Activated CD8-positive, alpha-beta memory T cell treated with anti-CD3 and anti-CD28 coated beads, Interleukin-2, amount 10 ng/mL, durations not matched to agents 7 days and 5 days (primary cell): ENCODE measurements around the gene MRTO4. TPM values are rescaled to one million over a fixed set of nuclear protein-coding genes. Genes with fewer than 3 reads are reported as not detected.
"Not testable (repeated sequence)": the region's sequence is repeated elsewhere in the genome, so short reads cannot be mapped to it uniquely, and the experiment has no call there.

Source experiments
- ATAC-seq: fragments of 150-1000 bp; cut with Tn5 transposase; one replicate; pipeline ENCODE4 v1.10.0; 2021; ENCODE audit warnings: moderate library complexity
- CTCF ChIA-PET: fragments of 350-600 bp; sonication (Branson Sonifier 250); formaldehyde crosslinking; loops from one replicate; lab custom pipeline; 2021; ENCODE audit warnings: antibody characterized with exemption; lab: Charles Lee
- DNase-seq: peaks from one replicate; pipeline ENCODE4 v3.0.0-alpha.2; 2020
- H3K27ac Mint-ChIP-seq: one replicate; pipeline ENCODE4 v1.8.0; 2021; ENCODE audit warnings: mild to moderate bottlenecking, mixed read lengths
- H3K27me3 Mint-ChIP-seq: one replicate; pipeline ENCODE4 v1.8.0; 2021; ENCODE audit warnings: mixed read lengths
- H3K36me3 Mint-ChIP-seq: one replicate; pipeline ENCODE4 v1.8.0; 2021; ENCODE audit warnings: mild to moderate bottlenecking, mixed read lengths
- H3K4me1 Mint-ChIP-seq: one replicate; pipeline ENCODE4 v1.8.0; 2021; ENCODE audit warnings: mixed read lengths
- H3K4me3 Mint-ChIP-seq: one replicate; pipeline ENCODE4 v1.8.0; 2021; ENCODE audit warnings: mild to moderate bottlenecking, moderate library complexity, mixed read lengths
- H3K9me3 Mint-ChIP-seq: one replicate; pipeline ENCODE4 v1.8.0; 2022; ENCODE audit warnings: low read depth, mixed read lengths
- total RNA-seq, 2 experiments: library from RNA; stranded (reverse); gene quantifications; one replicate each; pipeline ENCODE4 v1.2.3, GENCODE V29; 2021

MRTO4 gene
- total RNA-seq, 2 experiments from 2014 or later, result 36.2 to 59.3 TPM

DNA sequence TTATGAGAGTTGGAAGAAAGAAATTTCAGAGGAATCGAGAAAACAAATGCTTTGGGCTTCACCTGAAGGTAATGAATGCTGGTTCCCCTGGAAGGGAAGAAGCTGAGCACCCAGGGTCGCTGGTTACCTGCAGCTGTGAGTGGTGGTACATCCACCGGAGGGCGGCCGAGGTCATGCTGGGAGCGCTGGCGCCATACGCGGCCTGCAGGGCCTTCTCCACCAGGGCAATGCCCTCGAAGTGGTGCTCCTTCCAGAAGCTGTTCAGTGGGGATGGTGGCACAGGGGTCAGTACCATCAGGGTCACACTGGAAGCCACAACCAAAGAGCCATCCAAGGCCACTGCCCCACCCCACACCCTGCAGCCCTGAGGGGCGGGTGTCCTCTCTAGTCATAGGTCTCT is 16.8 kb downstream of the MRTO4 start:
- no peak overlapping the region for H3K4me3 Mint-ChIP-seq
- no peaks in the 10 kb centered on the region for H3K9me3 Mint-ChIP-seq
- H3K4me1 Mint-ChIP-seq, result no peaks in the 10 kb centered on the region
- DNase-seq (no peak), ATAC-seq (no peak)
- peaks cover 2% of the 10 kb centered on the region for H3K36me3 Mint-ChIP-seq
- no peak overlapping the region for H3K27ac Mint-ChIP-seq
- CTCF ChIA-PET, result interaction anchor here (0.7 kb wide), 1 partner anchor 902 kb away, joined by 3 read pairs; no protein-coding TSS in a partner anchor
- H3K27me3 Mint-ChIP-seq, result peaks cover 13% of the 10 kb centered on the region

DNA sequence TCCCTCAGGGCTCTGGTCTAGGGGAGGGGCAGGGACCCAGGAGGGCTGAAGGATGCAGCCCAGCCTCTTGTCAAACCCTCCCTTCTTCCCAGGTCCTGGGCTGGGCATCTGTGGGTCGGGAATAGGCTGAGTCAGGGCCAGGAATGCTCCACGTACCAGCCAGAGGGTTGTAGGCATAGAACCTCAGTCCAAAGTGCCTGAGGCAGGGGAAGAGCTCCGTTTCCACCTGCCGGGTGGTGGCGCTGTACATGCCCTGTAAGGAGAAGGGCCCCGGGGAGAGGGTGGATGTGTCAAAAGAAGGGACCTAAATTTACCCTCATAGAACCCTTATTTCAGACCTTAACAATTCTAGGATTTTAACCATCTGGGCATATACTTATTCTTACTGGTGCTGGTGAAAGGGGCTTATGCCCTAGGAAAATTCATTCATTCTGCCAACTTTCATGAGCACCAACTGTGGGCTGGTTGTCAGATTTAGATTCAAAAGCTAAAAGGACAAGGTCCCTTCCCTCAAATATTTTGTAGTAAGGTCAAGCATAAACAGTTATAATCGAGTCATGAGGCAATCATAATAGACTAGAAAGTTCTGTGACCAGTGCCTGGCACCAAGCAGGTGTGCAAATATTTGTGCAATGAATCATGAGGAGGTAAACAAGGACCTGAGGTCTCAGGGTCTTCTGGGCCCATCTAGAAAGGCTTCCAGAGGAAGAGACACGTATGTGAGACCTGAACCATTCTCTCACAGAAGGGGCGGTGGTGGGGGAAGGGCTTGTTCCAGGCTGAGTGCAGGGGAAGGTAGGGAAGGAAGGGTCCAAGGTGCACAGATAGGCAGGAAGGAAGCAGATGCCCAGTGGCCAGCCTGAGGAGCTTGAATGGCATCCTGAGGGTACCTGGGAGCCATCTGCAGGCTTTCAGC is 18.1 kb downstream of the MRTO4 start:
- H3K4me1 Mint-ChIP-seq, H3K27ac Mint-ChIP-seq, H3K9me3 Mint-ChIP-seq, H3K36me3 Mint-ChIP-seq, ATAC-seq, H3K4me3 Mint-ChIP-seq, CTCF ChIA-PET, DNase-seq: not testable (repeated sequence)
- H3K27me3 Mint-ChIP-seq, result peaks cover 20% of the 10 kb centered on the region

DNA sequence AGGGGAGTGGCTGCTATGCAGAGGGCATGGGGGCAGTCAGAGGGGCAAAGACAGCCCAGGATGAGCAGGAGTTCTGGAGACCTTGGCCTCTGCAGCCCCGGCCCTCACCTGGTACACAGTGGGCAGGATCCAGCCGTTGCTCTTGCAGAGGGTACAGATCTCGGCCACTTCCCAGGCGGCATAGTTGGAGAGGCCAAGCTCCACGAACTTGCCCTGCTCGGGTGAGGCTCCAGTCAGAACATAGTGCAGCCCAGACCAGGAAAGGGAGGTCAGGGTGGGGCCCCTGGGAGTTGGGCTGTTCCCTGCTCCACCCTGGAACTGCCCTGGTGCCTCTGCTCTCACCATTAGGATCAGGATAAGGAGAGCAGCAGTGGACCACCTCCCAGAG is 18.7 kb downstream of the MRTO4 start:
- ATAC-seq, DNase-seq, CTCF ChIA-PET, H3K27ac Mint-ChIP-seq, H3K4me1 Mint-ChIP-seq, H3K9me3 Mint-ChIP-seq, H3K4me3 Mint-ChIP-seq, H3K36me3 Mint-ChIP-seq: not testable (repeated sequence)
- H3K27me3 Mint-ChIP-seq, result peaks cover 20% of the 10 kb centered on the region

DNA sequence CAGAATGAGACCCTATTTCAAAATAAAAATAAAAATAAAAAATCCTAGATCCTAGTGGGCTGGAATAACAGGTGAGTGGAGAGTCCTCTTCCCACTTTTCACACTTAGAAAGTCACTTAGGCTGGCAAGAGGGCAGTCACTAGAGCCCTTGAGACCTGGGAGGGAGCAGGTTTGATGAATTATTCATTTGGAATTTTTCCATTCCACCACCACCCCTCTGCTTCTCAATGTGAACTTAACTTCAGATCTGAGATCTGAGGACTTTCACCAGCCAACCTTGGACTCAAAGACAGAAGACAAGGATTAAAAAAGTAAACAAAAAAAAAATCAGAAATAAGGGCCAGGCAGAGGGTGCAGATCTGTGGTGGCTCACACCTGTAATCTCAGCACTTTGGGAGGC is 20.5 kb downstream of the MRTO4 start:
- Mint-ChIP-seq H3K4me1 (peaks cover 2% of the 10 kb centered on the region), H3K27ac (no peak overlapping the region), H3K9me3 (peaks cover 6% of the 10 kb centered on the region), H3K4me3 (no peak overlapping the region), H3K27me3 (peaks cover 25% of the 10 kb centered on the region), H3K36me3 (peaks cover 6% of the 10 kb centered on the region)
- CTCF ChIA-PET, result no interaction called here
- ATAC-seq (no peak), DNase-seq (no peak)

DNA sequence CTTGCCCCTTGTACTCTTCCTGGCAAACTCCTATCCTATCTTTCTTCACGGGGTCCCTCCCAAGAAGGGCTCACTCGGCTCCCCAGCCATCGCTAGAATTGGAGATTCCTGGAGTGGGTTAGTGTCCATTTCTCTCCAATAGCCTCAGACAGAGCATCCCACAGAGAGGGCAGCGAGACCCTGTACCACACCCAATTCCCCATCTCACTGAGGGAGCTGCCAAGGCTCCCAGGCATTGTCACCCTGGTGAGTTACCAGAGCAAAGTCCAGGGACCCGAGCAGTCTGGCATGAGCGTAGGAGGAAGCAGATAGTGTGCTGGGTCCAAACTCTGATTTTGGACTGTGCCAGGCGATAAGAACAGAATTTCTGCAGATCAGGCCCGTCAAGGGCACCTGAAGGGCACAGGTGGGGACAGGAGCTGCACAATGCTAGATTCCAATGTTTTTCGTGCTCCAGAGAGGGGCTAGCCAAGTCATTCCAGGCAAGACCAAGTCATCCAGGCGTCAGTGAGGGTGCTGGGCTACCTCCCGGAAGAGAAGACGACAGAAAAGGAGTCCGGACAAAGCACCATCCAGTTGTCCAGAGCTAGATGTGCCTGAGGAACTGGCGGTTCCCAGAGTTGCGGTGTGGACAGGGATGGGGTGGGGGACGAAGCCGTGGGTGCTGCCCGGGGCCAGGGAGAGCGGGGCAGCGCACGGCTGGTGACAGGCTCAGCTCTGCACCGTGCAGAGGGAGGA is 21.7 kb downstream of the MRTO4 start:
- peaks cover 6% of the 10 kb centered on the region for H3K36me3 Mint-ChIP-seq
- no peak overlapping the region for H3K27ac Mint-ChIP-seq
- peaks cover 25% of the 10 kb centered on the region for H3K27me3 Mint-ChIP-seq
- H3K4me1 Mint-ChIP-seq, result peaks cover 2% of the 10 kb centered on the region
- ATAC-seq, result no peak
- no peak overlapping the region for H3K4me3 Mint-ChIP-seq
- CTCF ChIA-PET, result no interaction called here
- peaks cover 6% of the 10 kb centered on the region for H3K9me3 Mint-ChIP-seq
- DNase-seq, result no peak

DNA sequence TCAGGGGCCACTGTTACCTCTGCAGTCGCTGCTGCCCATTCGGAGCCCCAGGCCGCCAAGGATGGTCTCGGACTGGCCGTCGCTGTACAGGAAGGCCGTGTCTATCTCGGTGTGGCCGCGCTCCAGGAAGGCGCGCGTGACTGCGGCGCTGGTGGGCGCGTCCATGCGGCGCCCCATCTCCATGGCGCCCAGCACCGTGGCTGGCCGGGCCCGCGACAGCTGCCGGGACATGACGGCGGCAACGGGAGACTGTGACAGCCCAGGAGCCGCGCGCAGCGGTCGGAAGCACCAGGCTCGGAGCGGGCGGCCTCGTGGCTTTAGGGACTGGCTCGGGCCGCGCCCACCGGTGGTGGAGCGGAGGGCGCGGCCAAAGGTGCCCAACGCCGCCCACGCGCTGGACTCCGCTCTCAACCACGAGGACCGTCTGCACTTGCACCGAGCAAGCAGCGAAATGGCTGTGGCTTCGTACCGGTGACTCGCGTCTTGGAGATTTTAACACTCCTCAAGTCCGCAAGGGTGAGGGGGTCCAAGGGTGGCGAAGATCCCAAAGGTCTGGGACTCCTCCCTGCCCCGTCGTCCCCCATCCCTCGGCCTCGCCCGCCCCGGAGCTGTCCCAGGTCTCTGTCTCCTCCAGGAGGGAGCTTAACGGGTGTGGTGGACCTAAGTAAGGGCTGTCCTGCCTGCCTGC is 22.4 kb downstream of the MRTO4 start:
- CTCF ChIA-PET, result not testable (repeated sequence)
- peaks cover 25% of the 10 kb centered on the region for H3K27me3 Mint-ChIP-seq

DNA sequence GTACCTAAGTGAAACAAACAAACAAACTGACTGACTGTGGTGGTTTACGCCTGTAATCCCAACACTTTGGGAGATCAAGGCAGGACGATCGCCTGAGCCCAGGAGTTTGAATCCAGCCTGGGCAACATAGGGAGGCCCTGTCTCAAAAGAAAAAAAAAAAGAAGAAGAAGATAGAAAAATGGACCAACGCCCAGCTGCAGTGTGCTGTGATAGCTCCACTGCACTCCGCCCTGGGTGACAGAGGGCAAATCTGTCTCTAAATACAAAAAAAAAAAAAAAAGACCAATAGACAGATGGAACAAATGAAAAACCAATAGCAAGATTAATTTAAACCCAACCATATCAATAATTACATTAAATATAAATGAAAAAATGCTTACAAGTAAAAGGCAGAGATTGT is 23.0 kb downstream of the MRTO4 start:
- H3K4me1 Mint-ChIP-seq, result peaks cover 2% of the 10 kb centered on the region
- H3K9me3 Mint-ChIP-seq, result peaks cover 6% of the 10 kb centered on the region
- no peak overlapping the region for H3K27ac Mint-ChIP-seq
- no peak overlapping the region for H3K4me3 Mint-ChIP-seq
- peaks cover 25% of the 10 kb centered on the region for H3K27me3 Mint-ChIP-seq
- CTCF ChIA-PET, result no interaction called here
- DNase-seq (no peak), ATAC-seq (no peak)
- peaks cover 6% of the 10 kb centered on the region for H3K36me3 Mint-ChIP-seq

More for the DNA sequence above, 22.4 kb downstream of the MRTO4 start:
- not testable (repeated sequence) for ATAC-seq, H3K9me3 Mint-ChIP-seq, H3K4me3 Mint-ChIP-seq, H3K27ac Mint-ChIP-seq, H3K4me1 Mint-ChIP-seq, DNase-seq, H3K36me3 Mint-ChIP-seq

DNA sequence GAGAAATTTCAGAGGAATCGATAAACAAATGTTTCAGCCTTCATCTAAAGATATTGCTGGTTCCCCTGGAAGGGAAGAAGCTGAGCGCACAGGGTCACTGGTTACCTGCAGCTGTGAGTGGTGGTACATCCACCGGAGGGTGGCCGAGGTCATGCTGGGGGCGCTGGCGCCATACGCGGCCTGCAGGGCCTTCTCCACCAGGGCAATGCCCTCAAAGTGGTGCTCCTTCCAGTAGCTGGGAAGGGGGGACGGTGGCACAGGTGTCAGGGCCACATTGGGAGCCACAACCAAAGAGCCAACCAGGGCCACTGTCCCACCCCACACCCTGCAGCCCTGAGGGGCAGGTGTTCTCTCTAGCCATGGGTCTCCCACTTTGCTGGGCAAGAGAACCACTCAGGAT is 32.3 kb downstream of the MRTO4 start:
- peaks cover 3% of the 10 kb centered on the region for H3K4me1 Mint-ChIP-seq
- H3K27me3 Mint-ChIP-seq, result peaks cover 10% of the 10 kb centered on the region

DNA sequence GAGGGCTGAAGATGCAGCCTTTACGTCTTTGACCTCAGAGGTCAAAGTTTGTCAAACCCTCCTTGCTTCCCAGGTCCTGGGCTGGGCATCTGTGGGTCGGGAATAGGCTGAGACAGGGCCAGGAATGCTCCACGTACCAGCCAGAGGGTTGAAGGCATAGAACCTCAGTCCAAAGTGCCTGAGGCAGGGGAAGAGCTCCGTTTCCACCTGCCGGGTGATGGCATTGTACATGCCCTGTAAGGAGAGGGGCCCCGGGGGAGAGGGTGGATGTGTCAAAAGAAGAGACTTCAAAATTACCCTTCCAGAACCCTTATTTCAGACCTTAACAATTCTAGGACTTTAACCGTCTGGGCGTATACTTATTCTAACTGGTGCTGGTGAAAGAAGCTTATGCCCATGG is 33.3 kb downstream of the MRTO4 start:
- DNase-seq (no peak), ATAC-seq (no peak)
- H3K27ac Mint-ChIP-seq, result no peak overlapping the region
- H3K4me1 Mint-ChIP-seq, result peaks cover 7% of the 10 kb centered on the region
- H3K27me3 Mint-ChIP-seq, result peaks cover 20% of the 10 kb centered on the region
- peaks cover 4% of the 10 kb centered on the region for H3K36me3 Mint-ChIP-seq
- no peaks in the 10 kb centered on the region for H3K9me3 Mint-ChIP-seq
- CTCF ChIA-PET, result no interaction called here
- no peak overlapping the region for H3K4me3 Mint-ChIP-seq

More for the DNA sequence above, 32.3 kb downstream of the MRTO4 start:
- H3K4me3 Mint-ChIP-seq, result no peak overlapping the region
- CTCF ChIA-PET, result no interaction called here
- ATAC-seq (no peak), DNase-seq (no peak)
- H3K9me3 Mint-ChIP-seq, result no peaks in the 10 kb centered on the region
- no peak overlapping the region for H3K27ac Mint-ChIP-seq
- no peaks in the 10 kb centered on the region for H3K36me3 Mint-ChIP-seq

DNA sequence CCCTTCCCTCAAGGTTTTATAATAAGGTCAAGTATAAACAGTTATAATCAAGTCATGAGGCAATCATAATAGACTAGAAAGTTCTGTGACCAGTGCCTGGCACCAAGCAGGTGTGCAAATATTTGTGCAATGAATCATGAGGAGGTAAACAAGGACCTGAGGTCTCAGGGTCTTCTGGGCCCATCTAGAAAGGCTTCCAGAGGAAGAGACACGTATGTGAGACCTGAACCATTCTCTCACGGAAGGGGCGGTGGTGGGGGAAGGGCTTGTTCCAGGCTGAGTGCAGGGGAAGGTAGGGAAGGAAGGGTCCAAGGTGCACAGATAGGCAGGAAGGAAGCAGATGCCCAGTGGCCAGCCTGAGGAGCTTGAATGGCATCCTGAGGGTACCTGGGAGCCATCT is 33.8 kb downstream of the MRTO4 start:
- H3K27ac Mint-ChIP-seq, ATAC-seq, CTCF ChIA-PET: not testable (repeated sequence)

DNA sequence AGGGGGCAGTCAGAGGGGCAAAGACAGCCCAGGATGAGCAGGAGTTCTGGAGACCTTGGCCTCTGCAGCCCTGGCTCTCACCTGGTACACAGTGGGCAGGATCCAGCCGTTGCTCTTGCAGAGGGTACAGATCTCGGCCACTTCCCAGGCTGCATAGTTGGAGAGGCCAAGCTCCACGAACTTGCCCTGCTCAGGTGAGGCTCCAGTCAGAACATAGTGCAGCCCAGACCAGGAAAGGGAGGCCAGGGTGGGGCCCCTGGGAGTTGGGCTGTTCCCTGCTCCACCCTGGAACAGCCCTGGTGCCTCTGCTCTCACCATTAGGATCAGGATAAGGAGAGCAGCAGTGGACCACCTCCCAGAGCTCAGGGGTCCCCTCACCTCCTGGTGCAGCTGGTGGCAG is 34.2 kb downstream of the MRTO4 start:
- ATAC-seq, H3K36me3 Mint-ChIP-seq, H3K27ac Mint-ChIP-seq: not testable (repeated sequence)

More for the DNA sequence above, 33.8 kb downstream of the MRTO4 start:
- not testable (repeated sequence) for DNase-seq, H3K9me3 Mint-ChIP-seq, H3K36me3 Mint-ChIP-seq, H3K4me3 Mint-ChIP-seq, H3K4me1 Mint-ChIP-seq
- H3K27me3 Mint-ChIP-seq, result peaks cover 20% of the 10 kb centered on the region

DNA sequence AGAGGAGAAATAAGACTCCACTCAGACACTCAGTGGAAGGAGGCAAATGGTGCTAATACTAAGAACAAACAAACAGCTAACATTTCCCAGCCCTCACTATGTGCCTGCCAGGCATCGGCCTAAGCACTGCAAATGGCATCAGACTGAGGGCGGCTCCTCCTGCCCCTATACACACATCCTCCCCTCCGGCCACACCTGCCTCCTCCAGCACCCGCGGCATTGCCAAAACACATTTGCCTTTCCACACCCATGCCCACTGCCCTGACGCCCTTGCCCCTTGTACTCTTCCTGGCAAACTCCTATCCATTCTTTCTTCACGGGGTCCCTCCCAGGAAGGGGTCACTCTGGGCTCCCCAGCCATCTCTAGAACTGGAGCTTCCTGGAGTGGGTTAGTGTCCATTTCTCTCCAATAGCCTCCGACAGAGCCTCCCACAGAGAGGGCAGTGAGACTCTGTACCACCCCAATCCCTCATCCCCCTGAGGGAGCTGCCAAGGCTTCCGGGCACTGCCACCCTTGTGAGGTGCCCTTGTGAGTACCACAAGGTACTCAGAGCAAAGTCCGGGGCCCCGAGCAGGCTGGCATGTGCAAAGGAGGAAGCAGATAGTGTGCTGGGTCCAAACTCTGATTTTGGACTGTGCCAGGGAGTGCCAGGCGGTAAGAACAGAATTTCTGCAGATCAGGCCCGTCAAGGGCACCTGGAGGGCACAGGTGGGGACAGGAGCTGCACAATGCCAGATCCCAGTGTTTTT is 36.0 kb downstream of the MRTO4 start:
- Mint-ChIP-seq H3K36me3 (peaks cover 10% of the 10 kb centered on the region), H3K4me3 (no peak overlapping the region), H3K27me3 (peaks cover 20% of the 10 kb centered on the region), H3K27ac (no peak overlapping the region), H3K9me3 (peaks cover 7% of the 10 kb centered on the region), H3K4me1 (peaks cover 7% of the 10 kb centered on the region)
- DNase-seq (no peak), ATAC-seq (no peak)
- CTCF ChIA-PET, result no interaction called here

More for the DNA sequence above, 34.2 kb downstream of the MRTO4 start:
- H3K9me3 Mint-ChIP-seq, H3K4me3 Mint-ChIP-seq, H3K4me1 Mint-ChIP-seq, DNase-seq, CTCF ChIA-PET: not testable (repeated sequence)
- H3K27me3 Mint-ChIP-seq, result peaks cover 20% of the 10 kb centered on the region
